ENCODE results near the gene MMP25.

The MMP25 gene

DNA sequence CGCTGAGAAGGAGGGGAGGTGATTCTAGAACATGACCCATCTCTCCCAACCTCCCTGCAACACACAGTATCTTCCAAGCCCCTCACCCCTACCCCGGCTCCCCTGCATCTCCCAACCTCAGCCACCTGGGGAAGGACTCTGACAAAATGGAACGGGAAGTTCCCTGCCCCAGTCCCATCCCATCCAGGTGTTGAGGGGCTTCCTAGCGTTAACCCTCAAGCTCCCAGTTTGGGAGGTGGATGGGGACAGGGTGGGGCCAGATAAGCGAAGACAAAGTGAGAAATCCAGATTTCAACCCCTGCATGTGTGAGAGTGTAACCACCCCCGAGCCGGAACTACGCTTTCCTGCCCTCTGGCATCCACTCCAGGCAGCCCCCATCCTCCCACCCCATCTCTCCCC lies 50.9 kb downstream of the MMP25 start:
- DNase-seq = no peak

DNA sequence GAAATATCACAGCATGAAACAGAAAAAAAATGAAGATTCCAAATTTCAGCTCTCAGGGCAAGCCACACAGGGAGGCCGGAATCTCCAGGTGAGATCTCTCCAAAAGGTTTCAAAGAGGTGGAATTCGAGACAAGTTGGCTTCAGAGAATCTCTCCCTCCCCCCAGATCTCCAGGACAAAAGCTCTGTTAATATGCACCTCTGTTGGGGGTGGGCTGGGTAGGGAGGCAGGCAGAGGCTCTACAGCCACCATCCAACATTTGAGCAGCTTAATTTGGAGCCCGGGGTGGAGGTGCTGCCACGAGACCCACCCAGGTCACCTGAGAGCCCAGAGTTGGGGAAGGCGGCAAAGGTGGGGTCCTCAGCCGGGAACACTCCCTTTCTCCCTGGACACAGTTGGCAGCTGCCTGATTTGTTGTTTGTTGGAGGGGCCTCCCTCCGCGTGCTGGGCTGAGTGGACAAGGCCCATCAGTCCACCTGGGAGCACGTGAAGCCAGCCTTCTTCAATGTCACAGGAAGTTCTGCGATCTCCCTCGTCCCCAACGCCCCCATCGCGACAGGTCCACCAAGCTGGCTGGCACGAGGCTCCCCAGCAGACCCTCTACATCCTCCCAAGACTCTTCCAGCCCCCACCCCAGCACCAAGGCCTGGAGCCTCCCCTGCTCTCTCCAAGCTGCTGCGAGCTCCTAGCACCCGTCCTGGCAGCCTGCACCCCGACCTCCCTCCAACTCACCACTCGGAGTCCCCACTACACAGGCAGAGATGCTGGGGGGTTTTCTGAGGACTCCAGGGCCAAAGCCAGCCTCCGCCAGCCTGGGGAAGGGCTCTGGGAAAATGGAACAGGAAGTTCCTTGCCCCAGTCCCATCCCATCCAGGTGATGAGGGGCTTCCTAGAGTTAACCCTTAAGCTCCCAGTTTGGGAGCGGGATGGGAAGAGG lies 52.4 kb downstream of the MMP25 start, which contains the start of gene ZSCAN10:
TSS of gene ZSCAN10 (minus strand) at position 836 of the 936 bp plus-strand sequence. CDS start 6,357 bp downstream, outside the sequence.
- DNase-seq = no peak

DNA sequence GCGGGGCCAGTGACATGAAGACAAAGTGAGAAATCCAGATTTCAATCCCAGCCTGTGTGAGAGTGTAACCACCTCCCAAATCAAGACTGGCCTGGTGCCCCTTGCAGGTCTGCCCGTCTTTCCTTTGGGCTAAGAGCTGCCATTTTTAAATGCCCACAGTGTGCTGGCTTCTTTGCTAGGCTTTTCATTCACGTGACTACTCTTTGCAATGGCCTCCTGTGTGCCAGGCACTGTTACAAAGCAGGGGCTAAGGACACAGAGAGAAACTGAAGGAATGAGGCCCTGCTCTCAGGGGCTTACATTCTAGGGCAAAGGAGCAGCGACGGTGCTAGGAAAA lies 53.0 kb downstream of the MMP25 start:
- DNase-seq = no peak

DNA sequence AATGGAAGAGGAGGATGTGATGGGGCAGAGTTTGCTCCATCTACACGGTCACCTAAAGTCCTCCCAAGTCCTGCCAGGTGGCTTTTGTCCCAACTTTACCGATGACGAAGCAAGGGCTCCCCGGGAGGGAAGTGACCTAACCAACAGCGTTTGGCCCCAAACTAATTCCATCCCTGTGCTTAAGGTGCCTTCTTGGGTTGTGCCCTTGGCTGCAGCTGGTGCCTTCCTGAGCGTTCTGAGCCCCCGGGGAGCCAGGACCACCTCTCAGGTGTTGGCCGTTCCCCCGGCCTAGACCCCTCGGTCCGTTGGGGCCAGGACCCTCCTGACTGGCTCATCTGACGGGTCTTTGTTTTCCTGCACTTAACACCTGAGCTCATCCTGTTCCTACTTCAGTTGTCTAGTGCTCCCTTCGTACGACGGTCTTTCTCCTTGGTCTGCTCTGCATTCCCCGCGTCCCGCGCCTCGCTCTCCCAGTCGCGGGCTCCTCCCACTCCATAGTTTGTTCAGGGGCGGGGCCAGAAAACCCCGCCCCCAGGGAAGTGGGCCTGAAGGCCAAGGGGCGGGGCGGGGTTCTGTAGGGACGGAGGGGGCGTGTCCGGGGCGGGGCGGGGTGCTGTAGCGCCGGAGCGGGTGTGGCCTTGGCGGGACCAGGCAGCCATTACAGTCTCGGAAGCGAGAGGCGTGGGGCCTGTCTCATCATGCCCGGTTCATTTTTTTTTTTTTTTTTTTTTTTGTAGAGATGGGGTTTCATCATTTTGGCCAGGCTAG lies 53.6 kb downstream of the MMP25 start:
- peak; percentile 74 for DNase-seq

- DNase-seq = no peak
Observed at GRCh38 chr16:3101018-3101840, 54.9 kb downstream of the MMP25 start.

DNA sequence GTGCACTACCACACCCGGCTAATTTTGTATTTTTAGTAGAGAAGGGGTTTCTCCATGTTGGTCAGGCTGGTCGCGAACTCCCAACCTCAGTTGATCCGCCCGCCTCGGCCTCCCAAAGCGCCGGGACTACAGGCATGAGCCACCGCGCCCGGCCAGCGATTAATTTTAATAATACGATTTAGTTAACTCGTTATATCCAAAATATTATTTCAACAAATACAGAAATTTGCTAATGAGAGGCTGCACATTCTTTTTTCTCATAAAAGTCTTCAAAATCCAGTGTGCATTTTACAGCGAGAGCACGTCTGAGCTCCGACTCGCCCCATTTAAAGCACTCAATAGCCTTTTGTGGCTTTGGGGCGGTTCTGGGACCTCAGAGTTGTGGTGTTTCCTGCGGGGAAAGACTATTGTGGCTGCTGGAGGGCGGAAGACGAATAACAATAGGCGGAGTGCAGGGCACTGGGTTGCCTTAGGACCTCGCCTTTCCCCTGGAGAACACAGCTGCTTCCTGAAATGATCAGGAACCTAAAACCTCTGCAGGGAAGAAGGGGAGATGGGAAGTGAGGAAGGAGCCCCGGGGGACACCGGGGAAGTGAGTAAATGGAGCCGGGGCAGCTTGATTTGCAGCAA lies 55.6 kb downstream of the MMP25 start:
- no peak for DNase-seq

- peak; percentile 92 for DNase-seq
Observed at GRCh38 chr16:3106205-3106928, 60.0 kb downstream of the MMP25 start.

Data from NCI-H1092 (cell line).